ENCODE results near the gene RAP2A. TPM values are rescaled to one million over a fixed set of nuclear protein-coding genes. Genes with fewer than 3 reads are reported as not detected.

The RAP2A gene
- total and polyA plus RNA-seq, 4 donors: 3.1 to 37.2 (median 6.7) TPM

DNA sequence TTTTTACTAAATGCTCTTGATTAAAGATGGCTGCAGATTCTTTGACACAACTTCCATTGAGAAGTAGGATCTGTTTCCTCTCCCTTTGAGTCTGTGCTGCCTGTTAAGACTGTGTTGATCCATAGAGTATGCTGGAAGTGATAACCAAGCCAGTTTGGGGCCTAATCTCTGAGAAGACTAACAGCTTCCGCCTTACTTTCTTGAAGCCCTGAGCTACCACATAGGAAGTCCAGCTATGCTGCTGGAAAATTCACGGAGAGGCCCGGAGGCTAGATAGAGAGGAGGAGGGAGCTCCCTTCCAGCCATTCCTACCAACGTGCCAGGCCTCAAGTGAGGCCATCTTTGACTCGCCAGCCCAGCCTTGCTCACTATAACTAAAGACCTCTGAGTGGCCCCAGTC, 12.5 kb downstream of the RAP2A start:
- H3K4me3 ChIP-seq (ENCODE audit: low read depth in 1 of 3, low read length in 3 of 3): no peak overlapping the region
- H3K27ac ChIP-seq (ENCODE audit: low read depth in 1 of 2, low read length in 2 of 2): no peak overlapping the region
- H3K36me3 ChIP-seq (ENCODE audit: control insufficient read depth in 4 of 4, insufficient read depth in 3 of 4, low read depth in 1 of 4, low read length in 3 of 4): no peaks in the 10 kb centered on the region
- WGBS: 95% methylated on average over 5 of the region's 5 CpGs
- no peaks in the 10 kb centered on the region for H3K27me3 ChIP-seq (ENCODE audit: control insufficient read depth in 4 of 4, insufficient read depth in 4 of 4, low read length in 3 of 4)
- peaks cover 0 to 3% (median 0%) of the 10 kb centered on the region in 4 donors for H3K4me1 ChIP-seq (ENCODE audit: control insufficient read depth in 4 of 4, insufficient read depth in 4 of 4, low read length in 3 of 4)
- DNase-seq (ENCODE audit: low spot score): no peak
- H3K9me3 ChIP-seq (ENCODE audit: control insufficient read depth in 4 of 4, low read length in 3 of 4): no peaks in the 10 kb centered on the region
- TF ChIP-seq TAF1 (conservative IDR thresholded peaks at IDR 0.05) (no peak), FOXA1 (IDR thresholded peaks at IDR 0.05) (no peak), YY1 (IDR thresholded peaks at IDR 0.05) (no peak), HNF4G (IDR thresholded peaks at IDR 0.05) (no peak), RXRA (IDR thresholded peaks at IDR 0.05) (no peak), HNF4A (conservative IDR thresholded peaks at IDR 0.05) (no peak), GABPA (IDR thresholded peaks at IDR 0.05 in 1 of 2, conservative IDR thresholded peaks at IDR 0.05 in 1 of 2) (no peak)
- TF ChIP-seq, protein P1, sequence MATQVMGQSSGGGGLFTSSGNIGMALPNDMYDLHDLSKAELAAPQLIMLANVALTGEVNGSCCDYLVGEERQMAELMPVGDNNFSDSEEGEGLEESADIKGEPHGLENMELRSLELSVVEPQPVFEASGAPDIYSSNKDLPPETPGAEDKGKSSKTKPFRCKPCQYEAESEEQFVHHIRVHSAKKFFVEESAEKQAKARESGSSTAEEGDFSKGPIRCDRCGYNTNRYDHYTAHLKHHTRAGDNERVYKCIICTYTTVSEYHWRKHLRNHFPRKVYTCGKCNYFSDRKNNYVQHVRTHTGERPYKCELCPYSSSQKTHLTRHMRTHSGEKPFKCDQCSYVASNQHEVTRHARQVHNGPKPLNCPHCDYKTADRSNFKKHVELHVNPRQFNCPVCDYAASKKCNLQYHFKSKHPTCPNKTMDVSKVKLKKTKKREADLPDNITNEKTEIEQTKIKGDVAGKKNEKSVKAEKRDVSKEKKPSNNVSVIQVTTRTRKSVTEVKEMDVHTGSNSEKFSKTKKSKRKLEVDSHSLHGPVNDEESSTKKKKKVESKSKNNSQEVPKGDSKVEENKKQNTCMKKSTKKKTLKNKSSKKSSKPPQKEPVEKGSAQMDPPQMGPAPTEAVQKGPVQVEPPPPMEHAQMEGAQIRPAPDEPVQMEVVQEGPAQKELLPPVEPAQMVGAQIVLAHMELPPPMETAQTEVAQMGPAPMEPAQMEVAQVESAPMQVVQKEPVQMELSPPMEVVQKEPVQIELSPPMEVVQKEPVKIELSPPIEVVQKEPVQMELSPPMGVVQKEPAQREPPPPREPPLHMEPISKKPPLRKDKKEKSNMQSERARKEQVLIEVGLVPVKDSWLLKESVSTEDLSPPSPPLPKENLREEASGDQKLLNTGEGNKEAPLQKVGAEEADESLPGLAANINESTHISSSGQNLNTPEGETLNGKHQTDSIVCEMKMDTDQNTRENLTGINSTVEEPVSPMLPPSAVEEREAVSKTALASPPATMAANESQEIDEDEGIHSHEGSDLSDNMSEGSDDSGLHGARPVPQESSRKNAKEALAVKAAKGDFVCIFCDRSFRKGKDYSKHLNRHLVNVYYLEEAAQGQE (IDR thresholded peaks at IDR 0.05): no peak
- TF ChIP-seq, protein P2, sequence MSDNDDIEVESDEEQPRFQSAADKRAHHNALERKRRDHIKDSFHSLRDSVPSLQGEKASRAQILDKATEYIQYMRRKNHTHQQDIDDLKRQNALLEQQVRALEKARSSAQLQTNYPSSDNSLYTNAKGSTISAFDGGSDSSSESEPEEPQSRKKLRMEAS (IDR thresholded peaks at IDR 0.05): no peak
- TF ChIP-seq, protein P3, sequence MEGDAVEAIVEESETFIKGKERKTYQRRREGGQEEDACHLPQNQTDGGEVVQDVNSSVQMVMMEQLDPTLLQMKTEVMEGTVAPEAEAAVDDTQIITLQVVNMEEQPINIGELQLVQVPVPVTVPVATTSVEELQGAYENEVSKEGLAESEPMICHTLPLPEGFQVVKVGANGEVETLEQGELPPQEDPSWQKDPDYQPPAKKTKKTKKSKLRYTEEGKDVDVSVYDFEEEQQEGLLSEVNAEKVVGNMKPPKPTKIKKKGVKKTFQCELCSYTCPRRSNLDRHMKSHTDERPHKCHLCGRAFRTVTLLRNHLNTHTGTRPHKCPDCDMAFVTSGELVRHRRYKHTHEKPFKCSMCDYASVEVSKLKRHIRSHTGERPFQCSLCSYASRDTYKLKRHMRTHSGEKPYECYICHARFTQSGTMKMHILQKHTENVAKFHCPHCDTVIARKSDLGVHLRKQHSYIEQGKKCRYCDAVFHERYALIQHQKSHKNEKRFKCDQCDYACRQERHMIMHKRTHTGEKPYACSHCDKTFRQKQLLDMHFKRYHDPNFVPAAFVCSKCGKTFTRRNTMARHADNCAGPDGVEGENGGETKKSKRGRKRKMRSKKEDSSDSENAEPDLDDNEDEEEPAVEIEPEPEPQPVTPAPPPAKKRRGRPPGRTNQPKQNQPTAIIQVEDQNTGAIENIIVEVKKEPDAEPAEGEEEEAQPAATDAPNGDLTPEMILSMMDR (IDR thresholded peaks at IDR 0.05; ENCODE audit: low read depth, low read length, missing input control): no peak
- H3K9ac ChIP-seq (ENCODE audit: low read depth in 1 of 2, low read length in 2 of 2): no peak overlapping the region

DNA sequence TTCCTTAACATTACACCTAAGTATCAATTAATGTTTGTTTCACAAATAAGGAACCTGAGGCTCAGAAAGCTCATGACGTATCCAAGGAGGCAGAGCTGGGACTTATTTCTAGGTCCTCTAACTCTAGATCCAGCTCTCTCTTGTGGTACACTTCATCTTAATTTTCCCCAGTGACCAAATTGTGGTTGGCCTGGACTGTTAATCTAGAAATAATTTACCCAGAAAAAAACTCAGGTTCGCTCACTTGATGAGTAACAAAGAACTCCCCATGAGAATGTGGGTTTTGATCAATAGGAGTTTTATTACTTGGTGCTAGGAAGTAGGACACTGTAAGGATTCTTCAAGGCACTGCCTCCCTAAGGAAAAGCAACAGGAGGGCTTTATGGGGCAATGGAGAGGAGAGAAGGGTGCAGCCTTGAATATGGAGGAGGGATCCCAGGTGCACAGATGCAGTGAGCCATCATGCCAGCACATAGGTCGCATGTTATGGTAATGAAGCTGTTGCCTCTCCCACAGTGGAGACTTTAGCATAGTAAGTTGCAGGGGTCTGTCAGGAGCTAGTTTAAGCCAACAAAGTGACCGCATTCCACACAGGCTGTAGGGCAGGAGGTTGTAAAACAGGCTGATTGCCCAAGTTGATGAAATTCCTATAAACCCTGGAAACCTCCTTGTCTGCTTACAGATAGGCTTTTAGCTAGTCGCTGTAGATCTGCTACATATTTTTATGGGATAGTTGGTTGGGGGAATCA, 14.7 kb downstream of the RAP2A start:
- TF ChIP-seq RAD21 (IDR thresholded peaks at IDR 0.05) (no peak), JUND (IDR thresholded peaks at IDR 0.05) (no peak), SP1 (IDR thresholded peaks at IDR 0.05) (no peak), NR2F2 (IDR thresholded peaks at IDR 0.05) (no peak), TAF1 (conservative IDR thresholded peaks at IDR 0.05) (no peak), HNF4G (IDR thresholded peaks at IDR 0.05) (no peak), YY1 (IDR thresholded peaks at IDR 0.05) (no peak)
- TF ChIP-seq, protein P2 (IDR thresholded peaks at IDR 0.05): no peak
- TF ChIP-seq, protein P4, sequence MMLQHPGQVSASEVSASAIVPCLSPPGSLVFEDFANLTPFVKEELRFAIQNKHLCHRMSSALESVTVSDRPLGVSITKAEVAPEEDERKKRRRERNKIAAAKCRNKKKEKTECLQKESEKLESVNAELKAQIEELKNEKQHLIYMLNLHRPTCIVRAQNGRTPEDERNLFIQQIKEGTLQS (IDR thresholded peaks at IDR 0.05): no peak
- Histone ChIP-seq H3K9me3 (ENCODE audit: control insufficient read depth in 4 of 4, low read length in 3 of 4) (no peaks in the 10 kb centered on the region), H3K27ac (ENCODE audit: low read depth in 1 of 2, low read length in 2 of 2) (no peak overlapping the region), H3K4me3 (ENCODE audit: low read depth in 1 of 3, low read length in 3 of 3) (no peak overlapping the region), H3K36me3 (ENCODE audit: control insufficient read depth in 4 of 4, insufficient read depth in 3 of 4, low read depth in 1 of 4, low read length in 3 of 4) (no peaks in the 10 kb centered on the region), H3K4me1 (ENCODE audit: control insufficient read depth in 4 of 4, insufficient read depth in 4 of 4, low read length in 3 of 4) (peaks cover 0 to 1% (median 0%) of the 10 kb centered on the region in 4 donors), H3K27me3 (ENCODE audit: control insufficient read depth in 4 of 4, insufficient read depth in 4 of 4, low read length in 3 of 4) (no peaks in the 10 kb centered on the region), H3K9ac (ENCODE audit: low read depth in 1 of 2, low read length in 2 of 2) (no peak overlapping the region)
- 95% methylated on average over 5 of the region's 5 CpGs for WGBS
- DNase-seq (ENCODE audit: low spot score): no peak

Measured in liver (tissue), 9 donors.